T-cell (primary cell): ENCODE results near the gene BDNF. TPM values are rescaled to one million over a fixed set of nuclear protein-coding genes. Genes with fewer than 3 reads are reported as not detected.
"Not testable (repeated sequence)": the region's sequence is repeated elsewhere in the genome, so short reads cannot be mapped to it uniquely, and the experiment has no call there.

Experiments
- ATAC-seq, 4 experiments: fragments of 200-7000 bp in 3 of 4; fragments of 150-1000 bp in 1 of 4; cut with Tn5 transposase; replicated peaks in 1 of 4; 1 replicate in 3 of 4; 2 replicates in 1 of 4; pipeline ENCODE4 v1.10.0; 2021; ENCODE audit warnings: moderate library complexity in 3 of 4, mild to moderate bottlenecking in 2 of 4, moderate number of reproducible peaks in 1 of 4
- CTCF ChIA-PET, 2 donors: fragments of 300-600 bp; sonication (Branson Sonifier 250); formaldehyde crosslinking; loops; one replicate each; lab custom pipeline; 2022; ENCODE audit warnings: antibody characterized with exemption in 2 of 2; lab: Charles Lee
- POLR2A ChIA-PET, 2 donors: fragments of 300-600 bp; sonication (Branson Sonifier 250); formaldehyde crosslinking; loops; one replicate each; lab custom pipeline; 2022; ENCODE audit warnings: antibody characterized with exemption in 2 of 2; lab: Charles Lee
- DNase-seq, 35 experiments: peaks; one replicate each; pipeline versions ENCODE4 v3.0.0 to v3.0.0-alpha.2; 2013 to 2023
- H3K27ac ChIP-seq: one replicate; pipeline ENCODE4 v1.5.1; 2013; ENCODE audit warnings: low read length
- H3K27me3 ChIP-seq, 2 experiments: replicated peaks in 1 of 2; 1 replicate in 1 of 2; 2 replicates in 1 of 2; pipeline versions ENCODE4 v1.6.1 to v1.7.0; 2013; ENCODE audit warnings: low read length in 1 of 2, mixed read lengths in 1 of 2; ENCODE audit not compliant: control insufficient read depth in 2 of 2, insufficient read depth in 2 of 2; ENCODE audit errors: extremely low read depth in 1 of 2
- H3K36me3 ChIP-seq, 2 donors: 1 replicate in 1 of 2; 2 replicates in 1 of 2; pipeline versions ENCODE4 v1.6.1 to v1.7.0; 2013; ENCODE audit warnings: low read length in 1 of 2; ENCODE audit not compliant: control insufficient read depth in 2 of 2, insufficient read depth in 1 of 2; ENCODE audit errors: extremely low read depth in 1 of 2
- H3K4me1 ChIP-seq, 2 experiments: 1 replicate in 1 of 2; 2 replicates in 1 of 2; pipeline versions ENCODE4 v1.6.1 to v1.7.0; 2013; ENCODE audit warnings: low read length in 2 of 2, mixed read lengths in 1 of 2; ENCODE audit not compliant: insufficient read depth in 2 of 2, control insufficient read depth in 1 of 2; ENCODE audit errors: extremely low read depth in 1 of 2
- H3K4me3 ChIP-seq, 2 donors: 1 replicate in 1 of 2; 2 replicates in 1 of 2; pipeline versions ENCODE4 v1.5.1 to v1.7.0; 2013; ENCODE audit warnings: mild to moderate bottlenecking in 2 of 2, low read length in 1 of 2, moderate library complexity in 1 of 2; ENCODE audit not compliant: control insufficient read depth in 1 of 2; ENCODE audit errors: extremely low read depth in 1 of 2
- H3K9me3 ChIP-seq: 2 replicates; pipeline ENCODE4 v1.7.0; 2013
- H3K27ac Mint-ChIP-seq, 2 donors: one replicate each; pipeline ENCODE4 v1.8.0; 2020 to 2021; ENCODE audit warnings: mild to moderate bottlenecking in 2 of 2, mixed read lengths in 2 of 2
- H3K27me3 Mint-ChIP-seq, 2 donors: one replicate each; pipeline ENCODE4 v1.8.0; 2021 to 2022; ENCODE audit warnings: mixed read lengths in 2 of 2
- H3K36me3 Mint-ChIP-seq: one replicate; pipeline ENCODE4 v1.8.0; 2021; ENCODE audit warnings: mixed read lengths
- H3K4me1 Mint-ChIP-seq, 3 donors: one replicate each; pipeline ENCODE4 v1.8.0; 2020 to 2022; ENCODE audit warnings: mixed read lengths in 3 of 3, mild to moderate bottlenecking in 1 of 3
- H3K4me3 Mint-ChIP-seq, 3 donors: one replicate each; pipeline ENCODE4 v1.8.0; 2020 to 2022; ENCODE audit warnings: mild to moderate bottlenecking in 3 of 3, mixed read lengths in 3 of 3, moderate library complexity in 3 of 3
- H3K9me3 Mint-ChIP-seq, 3 donors: one replicate each; pipeline ENCODE4 v1.8.0; 2020 to 2022; ENCODE audit warnings: mixed read lengths in 3 of 3
- WGBS: methylation state at CpG from one replicate; pipeline ENCODE4 v1.1.5; 2013; ENCODE audit warnings: missing lambda C conversion rate; ENCODE audit not compliant: insufficient coverage; 5-methylcytosine and 5-hydroxymethylcytosine counted together
- total RNA-seq, 35 experiments: library from RNA in 6 of 35; stranded (reverse) in 6 of 35; fragments of 120-200 nt in 1 of 35; gene quantifications; one replicate each; pipeline versions ENCODE4 v1.2.1 to v1.2.4 and lab custom pipeline; 2013 to 2026

Gene BDNF
- under 1 TPM in 1 of 5 donors, not detected in 4; 0.09 TPM for total RNA-seq
- not detected for total RNA-seq (2013)
- 0 to 0.07 (median 0) reads per million in 29 experiments for total RNA-seq (lab: John Stamatoyannopoulos, UW)

- Histone ChIP-seq H3K9me3 (no peaks in the 10 kb centered on the region), H3K4me1 (peaks cover 0 to 27% of the 10 kb centered on the region in 2 experiments), H3K27me3 (peaks cover 23 to 33% of the 10 kb centered on the region in 2 experiments), H3K36me3 (no peaks in the 10 kb centered on the region), H3K27ac (no peak within 1 kb of the TSS), H3K4me3 (peak within 1 kb of the TSS; percentile 2 to 17)
- Mint-ChIP-seq H3K9me3 (no peaks in the 10 kb centered on the region), H3K36me3 (no peaks in the 10 kb centered on the region), H3K27ac (peak within 1 kb of the TSS in 1 of 2 donors; percentile 36), H3K4me1 (peaks cover 27 to 30% (median 29%) of the 10 kb centered on the region in 3 donors), H3K4me3 (peak within 1 kb of the TSS; percentile 68 to 84 (median 76)), H3K27me3 (peaks cover 63 to 64% of the 10 kb centered on the region in 2 donors)
- DNase-seq (no peak), ATAC-seq (peak in 3 of 4 experiments; percentile 12 to 38 (median 28))
- POLR2A ChIA-PET: no interaction called here
- under 1% methylated on average over 59 of the region's 92 CpGs for WGBS
- CTCF ChIA-PET: interaction anchor here (0.5 to 0.6 kb wide), 2 partner anchors 24 to 825 kb away, joined by 3 read pairs; no protein-coding TSS in a partner anchor
Observed at GRCh38 chr11:27700351-27701301, at the start of gene BDNF. TSS of gene BDNF (minus strand) at chr11:27700455. CDS start at chr11:27658564, 41,891 bp downstream.

DNA sequence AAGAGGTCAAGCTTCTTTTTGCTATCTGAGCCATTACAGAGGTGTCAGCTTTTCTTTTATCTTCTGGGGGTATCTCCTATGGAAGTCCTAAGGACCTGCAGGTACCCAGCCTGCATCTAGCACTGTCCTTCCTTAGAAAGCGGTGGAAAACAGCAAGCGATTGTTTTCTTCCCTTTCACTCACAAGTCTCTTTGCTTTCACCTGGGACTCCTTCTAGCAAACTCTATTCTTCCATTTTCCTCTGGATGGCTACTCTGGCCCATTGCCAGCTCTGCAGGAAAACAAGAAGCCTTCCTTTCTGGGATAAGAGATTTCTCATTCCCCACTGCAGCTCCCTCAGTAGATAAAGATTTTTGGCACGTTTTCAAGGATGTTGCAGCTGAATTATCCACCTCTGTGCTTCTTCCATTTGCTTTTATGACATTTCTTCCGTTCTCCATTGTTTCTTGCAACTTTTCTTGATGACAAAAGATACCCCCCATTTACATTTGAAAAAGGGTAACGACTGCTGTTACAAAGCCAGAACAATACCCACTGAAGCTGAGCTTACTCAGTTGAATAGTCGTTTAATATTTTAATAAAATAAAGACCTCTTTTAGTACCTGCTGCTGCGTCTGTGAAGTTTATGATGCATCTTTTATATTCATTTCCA, 40.2 kb upstream of the BDNF start:
- H3K4me3 ChIP-seq: no peak overlapping the region
- H3K4me1 Mint-ChIP-seq: no peaks in the 10 kb centered on the region
- no peak overlapping the region for H3K4me3 Mint-ChIP-seq
- no peaks in the 10 kb centered on the region for H3K36me3 ChIP-seq
- no peaks in the 10 kb centered on the region for H3K9me3 ChIP-seq
- CTCF ChIA-PET: no interaction called here
- peaks cover 0 to 3% (median 3%) of the 10 kb centered on the region in 3 donors for H3K9me3 Mint-ChIP-seq
- no peak overlapping the region for H3K27ac ChIP-seq
- H3K27me3 Mint-ChIP-seq: no peaks in the 10 kb centered on the region
- no peaks in the 10 kb centered on the region for H3K27me3 ChIP-seq
- 46% methylated on average over 3 of the region's 7 CpGs for WGBS
- no peaks in the 10 kb centered on the region for H3K36me3 Mint-ChIP-seq
- ATAC-seq (no peak), DNase-seq (no peak)
- POLR2A ChIA-PET: no interaction called here
- H3K4me1 ChIP-seq: no peaks in the 10 kb centered on the region
- H3K27ac Mint-ChIP-seq: no peak overlapping the region

DNA sequence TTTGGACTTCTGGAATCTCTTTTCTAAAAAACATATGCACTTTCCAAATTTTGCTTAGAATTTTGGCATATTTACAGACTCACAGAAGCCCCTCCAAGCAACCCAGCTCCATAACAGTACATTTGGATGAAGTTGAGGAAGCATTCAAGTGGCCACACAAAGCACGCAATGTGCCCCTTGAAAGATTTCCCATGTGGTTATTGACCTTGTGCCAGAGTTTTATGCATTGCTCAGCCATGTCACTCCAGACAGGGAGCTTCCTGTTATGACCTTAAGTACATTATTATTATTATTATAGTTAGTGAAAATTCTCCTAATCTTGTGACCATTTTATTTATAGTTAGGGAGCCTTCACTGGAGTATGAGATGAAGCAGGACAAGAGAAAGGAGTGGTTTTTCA, 35.0 kb upstream of the BDNF start:
- H3K27ac Mint-ChIP-seq: no peak overlapping the region
- H3K4me3 Mint-ChIP-seq: no peak overlapping the region
- no peak for DNase-seq
- H3K9me3 ChIP-seq: no peaks in the 10 kb centered on the region
- H3K27me3 ChIP-seq: no peaks in the 10 kb centered on the region
- ATAC-seq: no peak
- no peaks in the 10 kb centered on the region for H3K4me1 ChIP-seq
- H3K4me3 ChIP-seq: no peak overlapping the region
- H3K27me3 Mint-ChIP-seq: no peaks in the 10 kb centered on the region
- no peaks in the 10 kb centered on the region for H3K36me3 Mint-ChIP-seq
- no peaks in the 10 kb centered on the region for H3K36me3 ChIP-seq
- CTCF ChIA-PET: interaction anchor here in 1 of 2 donors (1.0 kb wide), 1 partner anchor 26 kb away, joined by 3 read pairs; no protein-coding TSS in a partner anchor
- H3K27ac ChIP-seq: no peak overlapping the region
- H3K9me3 Mint-ChIP-seq: peaks cover 0 to 3% (median 0%) of the 10 kb centered on the region in 3 donors
- no peaks in the 10 kb centered on the region for H3K4me1 Mint-ChIP-seq
- POLR2A ChIA-PET: interaction anchor here in 1 of 2 donors (0.6 kb wide), 1 partner anchor 1604 kb away, joined by 5 read pairs; no protein-coding TSS in a partner anchor
- no CpG with 5 or more reads among the region's 1 CpG for WGBS

DNA sequence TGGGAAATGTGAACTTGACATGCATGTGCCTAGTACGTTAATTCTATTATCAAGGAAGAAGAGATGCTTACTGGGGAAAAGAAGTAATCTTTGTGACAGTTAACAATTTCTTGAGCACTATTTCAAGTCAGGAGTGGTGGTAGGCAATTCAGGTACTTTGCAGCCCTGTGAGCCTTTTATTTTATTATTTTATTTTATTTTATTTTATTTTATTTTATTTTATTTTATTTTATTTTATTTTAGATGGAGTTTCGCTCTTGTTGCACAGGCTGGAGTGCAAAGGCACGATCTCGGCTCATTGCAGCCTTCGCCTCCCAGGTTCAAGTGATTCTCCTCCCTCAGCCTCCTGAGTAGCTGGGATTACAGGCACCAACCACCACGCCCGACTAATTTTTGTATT, 31.5 kb upstream of the BDNF start:
- H3K9me3 ChIP-seq, H3K4me1 ChIP-seq, H3K36me3 Mint-ChIP-seq, H3K4me1 Mint-ChIP-seq, H3K9me3 Mint-ChIP-seq, CTCF ChIA-PET, ATAC-seq, H3K36me3 ChIP-seq, H3K4me3 Mint-ChIP-seq, H3K27ac ChIP-seq, H3K27me3 Mint-ChIP-seq, H3K27ac Mint-ChIP-seq, POLR2A ChIA-PET, H3K4me3 ChIP-seq, DNase-seq, H3K27me3 ChIP-seq: not testable (repeated sequence)
- WGBS: 80% methylated on average over 1 of the region's 7 CpGs

DNA sequence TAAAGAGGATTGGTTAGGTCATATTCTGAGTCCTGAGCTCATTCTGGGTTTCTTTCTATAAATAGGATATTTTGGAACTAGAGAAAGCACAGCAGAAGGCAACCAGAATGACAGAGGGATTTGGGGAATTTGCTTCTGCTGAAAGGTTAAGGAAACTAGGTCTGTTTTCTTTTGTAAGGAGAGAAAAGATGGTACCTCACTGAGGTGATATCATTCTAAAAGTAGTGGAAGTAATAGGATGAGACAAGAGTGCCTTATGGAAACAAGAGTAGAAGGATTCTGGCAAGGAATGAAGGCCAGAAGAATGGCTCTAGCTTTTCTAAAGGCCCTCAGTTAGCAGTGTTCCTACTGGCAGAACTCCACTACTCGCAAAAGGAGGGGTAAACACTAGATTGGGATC, 26.7 kb upstream of the BDNF start:
- no peak overlapping the region for H3K27ac Mint-ChIP-seq
- peaks cover 0 to 4% (median 0%) of the 10 kb centered on the region in 3 donors for H3K9me3 Mint-ChIP-seq
- H3K36me3 ChIP-seq: no peaks in the 10 kb centered on the region
- no peak overlapping the region for H3K4me3 ChIP-seq
- no CpG with 5 or more reads among the region's 1 CpG for WGBS
- H3K9me3 ChIP-seq: no peaks in the 10 kb centered on the region
- H3K4me1 Mint-ChIP-seq: peaks cover 0 to 4% (median 3%) of the 10 kb centered on the region in 3 donors
- CTCF ChIA-PET: no interaction called here
- H3K4me1 ChIP-seq: peaks cover 0 to under 1% of the 10 kb centered on the region in 2 experiments
- H3K27ac ChIP-seq: no peak overlapping the region
- peaks cover 13 to 14% of the 10 kb centered on the region in 2 experiments for H3K27me3 ChIP-seq
- H3K4me3 Mint-ChIP-seq: no peak overlapping the region
- H3K36me3 Mint-ChIP-seq: no peaks in the 10 kb centered on the region
- ATAC-seq: no peak
- H3K27me3 Mint-ChIP-seq: peaks cover 28 to 30% of the 10 kb centered on the region in 2 donors
- POLR2A ChIA-PET: no interaction called here
- no peak for DNase-seq

DNA sequence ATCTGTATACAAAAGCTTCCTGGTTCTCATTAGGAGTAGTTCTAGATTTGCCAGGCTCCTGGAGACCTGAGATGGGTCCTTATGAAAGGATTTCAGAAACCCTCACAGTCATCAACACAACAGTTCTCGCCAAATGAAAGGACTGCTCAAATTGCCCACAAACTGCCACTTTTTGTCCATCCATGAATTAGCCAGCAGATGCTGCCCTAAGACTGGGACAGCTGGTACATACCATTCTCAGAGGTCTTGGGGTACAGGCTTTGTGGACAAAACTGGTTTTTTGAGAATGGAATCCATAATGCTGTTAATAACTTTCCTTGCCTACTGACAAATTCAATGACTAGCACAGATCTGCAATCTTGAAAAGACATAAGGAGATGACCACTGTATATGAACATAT, 23.4 kb upstream of the BDNF start:
- DNase-seq (no peak), ATAC-seq (no peak)
- CTCF ChIA-PET: no interaction called here
- no peak overlapping the region for H3K4me3 Mint-ChIP-seq
- WGBS: no CpG with 5 or more reads among the region's 1 CpG
- no peak overlapping the region for H3K4me3 ChIP-seq
- H3K27me3 ChIP-seq: peaks cover 27 to 43% of the 10 kb centered on the region in 2 experiments
- peaks cover 2% of the 10 kb centered on the region for H3K9me3 ChIP-seq
- POLR2A ChIA-PET: no interaction called here
- peaks cover 0 to 5% of the 10 kb centered on the region in 2 experiments for H3K4me1 ChIP-seq
- H3K27ac ChIP-seq: no peak overlapping the region
- peaks cover 4 to 11% (median 9%) of the 10 kb centered on the region in 3 donors for H3K4me1 Mint-ChIP-seq
- no peak overlapping the region for H3K27ac Mint-ChIP-seq
- no peaks in the 10 kb centered on the region for H3K36me3 ChIP-seq
- peaks cover 6 to 18% (median 11%) of the 10 kb centered on the region in 3 donors for H3K9me3 Mint-ChIP-seq
- H3K36me3 Mint-ChIP-seq: no peaks in the 10 kb centered on the region
- H3K27me3 Mint-ChIP-seq: peaks cover 55% of the 10 kb centered on the region in 2 donors
